Spleen (tissue), 11 donors: ENCODE measurements around the gene ALS2. TPM values are rescaled to one million over a fixed set of nuclear protein-coding genes. Genes with fewer than 3 reads are reported as not detected.

Source experiments
- DNase-seq: peaks from one replicate; pipeline ENCODE4 v3.0.0-alpha.2; 2020
- H3K27ac ChIP-seq, 8 donors: fragments of 200-600 bp; sonication (generic) in 7 of 8; 1 replicate in 4 of 8; 2 replicates in 4 of 8; pipeline versions ENCODE4 v1.5.0 to v1.8.0; 2016 to 2021; ENCODE audit warnings: inconsistent platforms in 4 of 8, mild to moderate bottlenecking in 4 of 8, moderate library complexity in 1 of 8
- H3K27me3 ChIP-seq, 7 donors: fragments of 200-600 bp; sonication (generic) in 6 of 7; replicated peaks in 1 of 7; 1 replicate in 4 of 7; 2 replicates in 3 of 7; pipeline versions ENCODE4 v1.5.0 to v1.8.0; 2016 to 2021; ENCODE audit warnings: inconsistent platforms in 3 of 7, mild to moderate bottlenecking in 1 of 7
- H3K36me3 ChIP-seq, 6 donors: fragments of 200-600 bp; sonication (generic) in 5 of 6; 1 replicate in 4 of 6; 2 replicates in 2 of 6; pipeline versions ENCODE4 v1.5.0 to v1.8.0; 2016 to 2021; ENCODE audit warnings: inconsistent platforms in 2 of 6
- H3K4me1 ChIP-seq, 6 donors: fragments of 200-600 bp; sonication (generic) in 5 of 6; 1 replicate in 3 of 6; 2 replicates in 3 of 6; pipeline versions ENCODE4 v1.5.0 to v1.8.0; 2016 to 2021; ENCODE audit warnings: inconsistent platforms in 3 of 6
- H3K4me3 ChIP-seq, 8 donors: fragments of 200-600 bp; sonication (generic) in 7 of 8; 1 replicate in 4 of 8; 2 replicates in 4 of 8; pipeline versions ENCODE4 v1.5.0 to v1.8.0; 2016 to 2021; ENCODE audit warnings: inconsistent platforms in 4 of 8, mild to moderate bottlenecking in 4 of 8, moderate library complexity in 2 of 8
- H3K9me3 ChIP-seq, 8 donors: fragments of 200-600 bp; sonication (generic) in 7 of 8; 1 replicate in 4 of 8; 2 replicates in 4 of 8; pipeline versions ENCODE4 v1.5.0 to v1.8.0; 2016 to 2021; ENCODE audit warnings: inconsistent platforms in 4 of 8
- CTCF ChIP-seq, 11 experiments: fragments of 200-600 bp in 7 of 11; fragments of 450-650 bp in 4 of 11; sonication (generic) in 4 of 11; IDR thresholded peaks in 8 of 11; conservative IDR thresholded peaks in 3 of 11; 1 replicate in 7 of 11; 2 replicates in 4 of 11; pipeline versions ENCODE4 v1.4.0 to v1.8.0; 2016 to 2021; ENCODE audit warnings: antibody characterized with exemption in 11 of 11, inconsistent platforms in 4 of 11, mild to moderate bottlenecking in 1 of 11
- POLR2A ChIP-seq, 3 donors: fragments of 450-650 bp; IDR thresholded peaks; one replicate each; pipeline ENCODE4 v1.5.1; 2017; ENCODE audit warnings: antibody characterized with exemption in 3 of 3, mild to moderate bottlenecking in 1 of 3
- POLR2AphosphoS5 ChIP-seq, 3 donors: sonication (generic); formaldehyde crosslinking; IDR thresholded peaks; one replicate each; pipeline ENCODE4 v1.5.1; 2017; ENCODE audit warnings: antibody characterized with exemption in 3 of 3
- WGBS, 5 donors: extraction: QIAGEN DNeasy Blood & Tissue Kit in 3 of 5; methylation state at CpG; one replicate each; pipeline versions ENCODE4 v1.1.5 to v1.1.7; 2013 to 2018; 5-methylcytosine and 5-hydroxymethylcytosine counted together
- intact Hi-C: fragments of 100-400 bp; cut with DNase I; formaldehyde crosslinking; loops from one replicate; pipeline ENCODE4 v1.15.0; 2023; ENCODE audit warnings: low total_unique reads
- polyA plus RNA-seq, 3 donors: library from polyadenylated mRNA; stranded (reverse); fragments of 200-250 nt; gene quantifications; one replicate each; pipeline ENCODE4 v1.2.1, GENCODE V29; 2013
- total RNA-seq, 7 donors: library from RNA; depleted of rRNA in 3 of 7; stranded (reverse); fragments of >200 nt in 3 of 7; fragmentation: NEBNext Ultra II Directional in 4 of 7; extraction: Animal tissue kit (Norgen Biotek cat#: 25700) in 4 of 7; gene quantifications; one replicate each; pipeline versions ENCODE4 v1.1.0 to v1.2.1, GENCODE V29; 2016 to 2021
- donor health status: healthy with polysubstance abuse.
- donor health status: DM: no; HTN: no; CAD: no; lungs with moderate emphysema.
- donor health status: DM: no; HTN: no; CAD: no.
- donor health status: Bipolar disorder and iron deficiency.
- donor health status: healthy.
- donor health status: DM: no; HTN: no; CAD: no.
- donor health status: DM: yes; HTN: yes; CAD: no.

Gene ALS2
- total and polyA plus RNA-seq, 10 donors: 2.7 to 32.7 (median 16.0) TPM

- TF ChIP-seq POLR2AphosphoS5 (IDR thresholded peaks at IDR 0.05) (no peak), POLR2A (IDR thresholded peaks at IDR 0.05) (no peak), CTCF (IDR thresholded peaks at IDR 0.05 in 8 of 11, conservative IDR thresholded peaks at IDR 0.05 in 3 of 11) (no peak)
- no peaks in the 10 kb centered on the region for H3K27me3 ChIP-seq
- H3K27ac ChIP-seq: no peak overlapping the region
- intact Hi-C loops: no loop called here
- no peaks in the 10 kb centered on the region for H3K36me3 ChIP-seq
- no peaks in the 10 kb centered on the region for H3K4me1 ChIP-seq
- no peak overlapping the region for H3K4me3 ChIP-seq
- DNase-seq: no peak
- no peaks in the 10 kb centered on the region for H3K9me3 ChIP-seq
- 86 to 92% (median 89%) methylated on average over 5 of the region's 5 CpGs for WGBS, 5 donors
These were observed 40.3 kb upstream of the ALS2 start for GRCh38 chr2:201821080-201821479.

- H3K27ac ChIP-seq: no peak overlapping the region
- H3K4me3 ChIP-seq: no peak overlapping the region
- no peak for DNase-seq
- intact Hi-C loops: no loop called here
- H3K36me3 ChIP-seq: no peaks in the 10 kb centered on the region
- no peak for TF ChIP-seq CTCF (IDR thresholded peaks at IDR 0.05 in 8 of 11, conservative IDR thresholded peaks at IDR 0.05 in 3 of 11)
- no peak for TF ChIP-seq POLR2AphosphoS5 (IDR thresholded peaks at IDR 0.05)
- TF ChIP-seq POLR2A (IDR thresholded peaks at IDR 0.05): no peak
- WGBS, 5 donors: 82 to 88% (median 85%) methylated on average over 4 of the region's 4 CpGs
- no peaks in the 10 kb centered on the region for H3K9me3 ChIP-seq
- H3K27me3 ChIP-seq: no peaks in the 10 kb centered on the region
- no peaks in the 10 kb centered on the region for H3K4me1 ChIP-seq
These were observed 39.8 kb upstream of the ALS2 start for GRCh38 chr2:201820383-201821007.

- 82 to 93% (median 88%) methylated on average over 5 of the region's 5 CpGs for whole genome bisulfite sequencing, 5 donors
- H3K27ac ChIP-seq: no peak overlapping the region
- no peak for DNase-seq
- TF ChIP-seq POLR2AphosphoS5 (IDR thresholded peaks at IDR 0.05) (no peak), CTCF (IDR thresholded peaks at IDR 0.05 in 8 of 11, conservative IDR thresholded peaks at IDR 0.05 in 3 of 11) (no peak), POLR2A (IDR thresholded peaks at IDR 0.05) (no peak)
- H3K27me3 ChIP-seq: no peaks in the 10 kb centered on the region
- no peaks in the 10 kb centered on the region for H3K4me1 ChIP-seq
- no peaks in the 10 kb centered on the region for H3K36me3 ChIP-seq
- H3K9me3 ChIP-seq: no peaks in the 10 kb centered on the region
- intact Hi-C loops: no loop called here
- H3K4me3 ChIP-seq: no peak overlapping the region
These were observed 36.2 kb upstream of the ALS2 start for GRCh38 chr2:201816657-201817575.
